ENCODE measurements around the gene ZNF776.
A peak's percentile ranks its signal among the peaks of the same experiment; 100 is the strongest.

Gene ZNF776

GRCh38 chr19:57754091-57754673 is 7.6 kb downstream of the ZNF776 start:
- Histone ChIP-seq H3K9me3 (ENCODE audit: low read length) (peaks cover 51% of the 10 kb centered on the region), H2AFZ (ENCODE audit: low read depth, low read length) (no peak overlapping the region), H3K27me3 (ENCODE audit: insufficient read depth, low read length) (no peaks in the 10 kb centered on the region), H3K4me3 (ENCODE audit: low read length) (no peak overlapping the region), H3K36me3 (ENCODE audit: insufficient read depth, low read length) (peaks cover 98% of the 10 kb centered on the region), H3K4me1 (ENCODE audit: insufficient read depth, low read length) (no peaks in the 10 kb centered on the region)

- Histone ChIP-seq H3K9me3 (ENCODE audit: low read length) (peaks cover 48% of the 10 kb centered on the region), H2AFZ (ENCODE audit: low read depth, low read length) (no peak overlapping the region), H3K27me3 (ENCODE audit: insufficient read depth, low read length) (no peaks in the 10 kb centered on the region), H3K36me3 (ENCODE audit: insufficient read depth, low read length) (peaks cover 98% of the 10 kb centered on the region), H3K4me1 (ENCODE audit: insufficient read depth, low read length) (no peaks in the 10 kb centered on the region), H3K4me3 (ENCODE audit: low read length) (no peak overlapping the region)
These were observed 8.4 kb downstream of the ZNF776 start for GRCh38 chr19:57755031-57755430.

GRCh38 chr19:57757941-57758340 is 11.3 kb downstream of the ZNF776 start:
- Histone ChIP-seq H2AFZ (ENCODE audit: low read depth, low read length) (no peak overlapping the region), H3K27me3 (ENCODE audit: insufficient read depth, low read length) (no peaks in the 10 kb centered on the region), H3K4me3 (ENCODE audit: low read length) (no peak overlapping the region), H3K9me3 (ENCODE audit: low read length) (peaks cover 35% of the 10 kb centered on the region), H3K4me1 (ENCODE audit: insufficient read depth, low read length) (no peaks in the 10 kb centered on the region), H3K36me3 (ENCODE audit: insufficient read depth, low read length) (peaks cover 87% of the 10 kb centered on the region)

GRCh38 chr19:57759096-57759495 is 12.5 kb downstream of the ZNF776 start:
- H3K4me1 ChIP-seq (ENCODE audit: insufficient read depth, low read length), result no peaks in the 10 kb centered on the region
- peaks cover 81% of the 10 kb centered on the region for H3K36me3 ChIP-seq (ENCODE audit: insufficient read depth, low read length)
- no peak overlapping the region for H3K4me3 ChIP-seq (ENCODE audit: low read length)

GRCh38 chr19:57769345-57770131 is 22.9 kb downstream of the ZNF776 start, which contains the start of gene ZNF586:
Gene ZNF586 (plus strand): TSS chr19:57769676. CDS start chr19:57769843, 167 bp downstream.
- Histone ChIP-seq H3K4me3 (ENCODE audit: low read length) (peak within 1 kb of the TSS; percentile 57), H3K4me1 (ENCODE audit: insufficient read depth, low read length) (peaks cover 6% of the 10 kb centered on the region), H3K27me3 (ENCODE audit: insufficient read depth, low read length) (no peaks in the 10 kb centered on the region), H2AFZ (ENCODE audit: low read depth, low read length) (no peak within 1 kb of the TSS), H3K36me3 (ENCODE audit: insufficient read depth, low read length) (peaks cover 37% of the 10 kb centered on the region), H3K9me3 (ENCODE audit: low read length) (peaks cover 17% of the 10 kb centered on the region)

More at GRCh38 chr19:57759096-57759495, 12.5 kb downstream of the ZNF776 start:
- Histone ChIP-seq H3K27me3 (ENCODE audit: insufficient read depth, low read length) (no peaks in the 10 kb centered on the region), H2AFZ (ENCODE audit: low read depth, low read length) (no peak overlapping the region), H3K9me3 (ENCODE audit: low read length) (peaks cover 26% of the 10 kb centered on the region)

GRCh38 chr19:57771417-57771816 is 24.8 kb downstream of the ZNF776 start:
- H3K36me3 ChIP-seq (ENCODE audit: insufficient read depth, low read length), result peaks cover 45% of the 10 kb centered on the region
- no peak overlapping the region for H3K4me3 ChIP-seq (ENCODE audit: low read length)
- H3K9me3 ChIP-seq (ENCODE audit: low read length), result peaks cover 30% of the 10 kb centered on the region
- H2AFZ ChIP-seq (ENCODE audit: low read depth, low read length), result no peak overlapping the region
- peaks cover 6% of the 10 kb centered on the region for H3K4me1 ChIP-seq (ENCODE audit: insufficient read depth, low read length)
- no peaks in the 10 kb centered on the region for H3K27me3 ChIP-seq (ENCODE audit: insufficient read depth, low read length)

- peaks cover 61% of the 10 kb centered on the region for H3K36me3 ChIP-seq (ENCODE audit: insufficient read depth, low read length)
- peaks cover 6% of the 10 kb centered on the region for H3K4me1 ChIP-seq (ENCODE audit: insufficient read depth, low read length)
- H3K9me3 ChIP-seq (ENCODE audit: low read length), result peaks cover 40% of the 10 kb centered on the region
- no peaks in the 10 kb centered on the region for H3K27me3 ChIP-seq (ENCODE audit: insufficient read depth, low read length)
- no peak overlapping the region for H3K4me3 ChIP-seq (ENCODE audit: low read length)
- no peak overlapping the region for H2AFZ ChIP-seq (ENCODE audit: low read depth, low read length)
These were observed 26.9 kb downstream of the ZNF776 start for GRCh38 chr19:57773488-57773887.

- H3K9me3 ChIP-seq (ENCODE audit: low read length), result peaks cover 53% of the 10 kb centered on the region
- H2AFZ ChIP-seq (ENCODE audit: low read depth, low read length), result no peak overlapping the region
- peaks cover 87% of the 10 kb centered on the region for H3K36me3 ChIP-seq (ENCODE audit: insufficient read depth, low read length)
- H3K27me3 ChIP-seq (ENCODE audit: insufficient read depth, low read length), result no peaks in the 10 kb centered on the region
- no peaks in the 10 kb centered on the region for H3K4me1 ChIP-seq (ENCODE audit: insufficient read depth, low read length)
- H3K4me3 ChIP-seq (ENCODE audit: low read length), result no peak overlapping the region
These were observed 30.2 kb downstream of the ZNF776 start for GRCh38 chr19:57776764-57777296.

- Histone ChIP-seq H3K9me3 (ENCODE audit: low read length) (peaks cover 52% of the 10 kb centered on the region), H2AFZ (ENCODE audit: low read depth, low read length) (no peak overlapping the region), H3K27me3 (ENCODE audit: insufficient read depth, low read length) (no peaks in the 10 kb centered on the region), H3K36me3 (ENCODE audit: insufficient read depth, low read length) (peaks cover 79% of the 10 kb centered on the region), H3K4me3 (ENCODE audit: low read length) (no peak overlapping the region), H3K4me1 (ENCODE audit: insufficient read depth, low read length) (no peaks in the 10 kb centered on the region)
These were observed 31.7 kb downstream of the ZNF776 start for GRCh38 chr19:57778336-57778735.

- no peaks in the 10 kb centered on the region for H3K27me3 ChIP-seq (ENCODE audit: insufficient read depth, low read length)
- no peaks in the 10 kb centered on the region for H3K4me1 ChIP-seq (ENCODE audit: insufficient read depth, low read length)
- H3K36me3 ChIP-seq (ENCODE audit: insufficient read depth, low read length), result peaks cover 75% of the 10 kb centered on the region
- no peak overlapping the region for H2AFZ ChIP-seq (ENCODE audit: low read depth, low read length)
- H3K9me3 ChIP-seq (ENCODE audit: low read length), result peaks cover 47% of the 10 kb centered on the region
- no peak overlapping the region for H3K4me3 ChIP-seq (ENCODE audit: low read length)
These were observed 32.7 kb downstream of the ZNF776 start for GRCh38 chr19:57779220-57779845.

- H3K4me3 ChIP-seq (ENCODE audit: low read length), result no peak overlapping the region
- H2AFZ ChIP-seq (ENCODE audit: low read depth, low read length), result no peak overlapping the region
- peaks cover 49% of the 10 kb centered on the region for H3K9me3 ChIP-seq (ENCODE audit: low read length)
- H3K36me3 ChIP-seq (ENCODE audit: insufficient read depth, low read length), result peaks cover 50% of the 10 kb centered on the region
- H3K4me1 ChIP-seq (ENCODE audit: insufficient read depth, low read length), result no peaks in the 10 kb centered on the region
- no peaks in the 10 kb centered on the region for H3K27me3 ChIP-seq (ENCODE audit: insufficient read depth, low read length)
These were observed 39.7 kb downstream of the ZNF776 start for GRCh38 chr19:57786286-57786685.

GRCh38 chr19:57786906-57787305 is 40.3 kb downstream of the ZNF776 start:
- Histone ChIP-seq H2AFZ (ENCODE audit: low read depth, low read length) (no peak overlapping the region), H3K4me3 (ENCODE audit: low read length) (no peak overlapping the region), H3K4me1 (ENCODE audit: insufficient read depth, low read length) (no peaks in the 10 kb centered on the region), H3K9me3 (ENCODE audit: low read length) (peaks cover 51% of the 10 kb centered on the region), H3K36me3 (ENCODE audit: insufficient read depth, low read length) (peaks cover 48% of the 10 kb centered on the region), H3K27me3 (ENCODE audit: insufficient read depth, low read length) (no peaks in the 10 kb centered on the region)

GRCh38 chr19:57788114-57788692 is 41.6 kb downstream of the ZNF776 start:
- peaks cover 51% of the 10 kb centered on the region for H3K9me3 ChIP-seq (ENCODE audit: low read length)

More at GRCh38 chr19:57788114-57788692, 41.6 kb downstream of the ZNF776 start:
- Histone ChIP-seq H3K4me1 (ENCODE audit: insufficient read depth, low read length) (no peaks in the 10 kb centered on the region), H2AFZ (ENCODE audit: low read depth, low read length) (no peak overlapping the region), H3K4me3 (ENCODE audit: low read length) (no peak overlapping the region), H3K27me3 (ENCODE audit: insufficient read depth, low read length) (no peaks in the 10 kb centered on the region), H3K36me3 (ENCODE audit: insufficient read depth, low read length) (peaks cover 46% of the 10 kb centered on the region)

Data from neuron (in vitro differentiated cells).